HL-60 (cell line): ENCODE results near the gene PMVK.

Experiments
- POLR2AphosphoS5 ChIP-seq: IDR thresholded peaks from 2 replicates; pipeline ENCODE4 v1.6.1; 2012; ENCODE audit warnings: low read depth
- TF ChIP-seq, protein P1 (sequence below): IDR thresholded peaks from one replicate; pipeline ENCODE4 v1.5.1; 2011; ENCODE audit warnings: low read length, control low read depth, inconsistent platforms; ENCODE audit not compliant: insufficient read depth
- TF ChIP-seq, protein P2 (sequence below): IDR thresholded peaks from 2 replicates; pipeline ENCODE4 v1.6.1; 2012; ENCODE audit warnings: low read depth; ENCODE audit not compliant: insufficient replicate concordance

DNA sequence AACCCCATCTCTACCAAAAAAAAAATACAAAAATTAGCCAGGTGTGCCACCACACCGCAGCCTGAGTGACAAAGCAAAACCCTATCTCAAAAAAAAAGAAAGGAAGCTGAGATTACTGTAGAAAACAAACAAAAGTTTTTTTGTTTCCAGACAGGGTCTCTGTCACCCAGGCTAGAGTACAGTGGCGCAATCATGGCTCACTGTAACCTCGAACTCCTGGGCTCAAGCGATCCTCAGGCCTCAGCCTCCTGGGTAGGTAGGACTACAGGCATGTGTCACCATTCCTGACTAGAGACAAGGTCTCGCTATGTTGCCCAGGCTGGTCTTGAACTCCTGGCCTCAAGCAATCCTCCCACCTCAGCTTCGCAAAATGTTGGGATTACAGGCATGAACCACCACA lies 27.8 kb upstream of the PMVK start:
- TF ChIP-seq, protein P1, sequence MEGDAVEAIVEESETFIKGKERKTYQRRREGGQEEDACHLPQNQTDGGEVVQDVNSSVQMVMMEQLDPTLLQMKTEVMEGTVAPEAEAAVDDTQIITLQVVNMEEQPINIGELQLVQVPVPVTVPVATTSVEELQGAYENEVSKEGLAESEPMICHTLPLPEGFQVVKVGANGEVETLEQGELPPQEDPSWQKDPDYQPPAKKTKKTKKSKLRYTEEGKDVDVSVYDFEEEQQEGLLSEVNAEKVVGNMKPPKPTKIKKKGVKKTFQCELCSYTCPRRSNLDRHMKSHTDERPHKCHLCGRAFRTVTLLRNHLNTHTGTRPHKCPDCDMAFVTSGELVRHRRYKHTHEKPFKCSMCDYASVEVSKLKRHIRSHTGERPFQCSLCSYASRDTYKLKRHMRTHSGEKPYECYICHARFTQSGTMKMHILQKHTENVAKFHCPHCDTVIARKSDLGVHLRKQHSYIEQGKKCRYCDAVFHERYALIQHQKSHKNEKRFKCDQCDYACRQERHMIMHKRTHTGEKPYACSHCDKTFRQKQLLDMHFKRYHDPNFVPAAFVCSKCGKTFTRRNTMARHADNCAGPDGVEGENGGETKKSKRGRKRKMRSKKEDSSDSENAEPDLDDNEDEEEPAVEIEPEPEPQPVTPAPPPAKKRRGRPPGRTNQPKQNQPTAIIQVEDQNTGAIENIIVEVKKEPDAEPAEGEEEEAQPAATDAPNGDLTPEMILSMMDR = no peak
- no peak for TF ChIP-seq POLR2AphosphoS5
- TF ChIP-seq, protein P2, sequence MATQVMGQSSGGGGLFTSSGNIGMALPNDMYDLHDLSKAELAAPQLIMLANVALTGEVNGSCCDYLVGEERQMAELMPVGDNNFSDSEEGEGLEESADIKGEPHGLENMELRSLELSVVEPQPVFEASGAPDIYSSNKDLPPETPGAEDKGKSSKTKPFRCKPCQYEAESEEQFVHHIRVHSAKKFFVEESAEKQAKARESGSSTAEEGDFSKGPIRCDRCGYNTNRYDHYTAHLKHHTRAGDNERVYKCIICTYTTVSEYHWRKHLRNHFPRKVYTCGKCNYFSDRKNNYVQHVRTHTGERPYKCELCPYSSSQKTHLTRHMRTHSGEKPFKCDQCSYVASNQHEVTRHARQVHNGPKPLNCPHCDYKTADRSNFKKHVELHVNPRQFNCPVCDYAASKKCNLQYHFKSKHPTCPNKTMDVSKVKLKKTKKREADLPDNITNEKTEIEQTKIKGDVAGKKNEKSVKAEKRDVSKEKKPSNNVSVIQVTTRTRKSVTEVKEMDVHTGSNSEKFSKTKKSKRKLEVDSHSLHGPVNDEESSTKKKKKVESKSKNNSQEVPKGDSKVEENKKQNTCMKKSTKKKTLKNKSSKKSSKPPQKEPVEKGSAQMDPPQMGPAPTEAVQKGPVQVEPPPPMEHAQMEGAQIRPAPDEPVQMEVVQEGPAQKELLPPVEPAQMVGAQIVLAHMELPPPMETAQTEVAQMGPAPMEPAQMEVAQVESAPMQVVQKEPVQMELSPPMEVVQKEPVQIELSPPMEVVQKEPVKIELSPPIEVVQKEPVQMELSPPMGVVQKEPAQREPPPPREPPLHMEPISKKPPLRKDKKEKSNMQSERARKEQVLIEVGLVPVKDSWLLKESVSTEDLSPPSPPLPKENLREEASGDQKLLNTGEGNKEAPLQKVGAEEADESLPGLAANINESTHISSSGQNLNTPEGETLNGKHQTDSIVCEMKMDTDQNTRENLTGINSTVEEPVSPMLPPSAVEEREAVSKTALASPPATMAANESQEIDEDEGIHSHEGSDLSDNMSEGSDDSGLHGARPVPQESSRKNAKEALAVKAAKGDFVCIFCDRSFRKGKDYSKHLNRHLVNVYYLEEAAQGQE = no peak
